MM.1S (cell line): ENCODE data around the gene RTP5.
A peak's percentile ranks its signal among the peaks of the same experiment; 100 is the strongest.

ENCODE experiments used
- DNase-seq: peaks from one replicate; pipeline ENCODE4 v3.0.0-alpha.2; 2015
- H2AFZ ChIP-seq: fragments of 300-600 bp; sonication (generic); 2 replicates; pipeline ENCODE4 v1.6.0; 2016; ENCODE audit warnings: antibody characterized with exemption, low read length
- H3F3A ChIP-seq: fragments of 300-600 bp; sonication (generic); 2 replicates; pipeline ENCODE4 v1.6.1; 2016; ENCODE audit warnings: mild to moderate bottlenecking, antibody characterized with exemption, low read length, moderate library complexity, mixed read lengths; ENCODE audit not compliant: insufficient read depth
- H3K27ac ChIP-seq: fragments of 300-600 bp; sonication (generic); 2 replicates; pipeline ENCODE4 v1.5.1; 2016; ENCODE audit warnings: mild to moderate bottlenecking, low read length
- H3K27me3 ChIP-seq: fragments of 300-600 bp; sonication (generic); replicated peaks from 2 replicates; pipeline ENCODE4 v1.6.0; 2016; ENCODE audit warnings: low read length; ENCODE audit not compliant: insufficient read depth
- H3K36me3 ChIP-seq: fragments of 300-600 bp; sonication (generic); replicated peaks from 2 replicates; pipeline ENCODE4 v1.6.1; 2016; ENCODE audit warnings: mild to moderate bottlenecking, low read length, mixed read lengths; ENCODE audit not compliant: insufficient read depth
- H3K4me1 ChIP-seq: fragments of 300-600 bp; sonication (generic); 2 replicates; pipeline ENCODE4 v1.6.1; 2016; ENCODE audit warnings: low read length, mixed read lengths
- H3K4me2 ChIP-seq: fragments of 300-600 bp; sonication (generic); 2 replicates; pipeline ENCODE4 v1.6.0; 2016; ENCODE audit warnings: low read depth, low read length
- H3K4me3 ChIP-seq: fragments of 300-600 bp; sonication (generic); 2 replicates; pipeline ENCODE4 v1.5.1; 2016; ENCODE audit warnings: low read length, mixed read lengths
- H3K79me2 ChIP-seq: fragments of 300-600 bp; sonication (generic); 2 replicates; pipeline ENCODE4 v1.6.1; 2016; ENCODE audit warnings: mixed run types, low read length, mixed read lengths
- H3K9ac ChIP-seq: fragments of 300-600 bp; sonication (generic); 2 replicates; pipeline ENCODE4 v1.6.1; 2016; ENCODE audit warnings: low read length, mixed read lengths
- H3K9me2 ChIP-seq: fragments of 300-600 bp; sonication (generic); replicated peaks from 2 replicates; pipeline ENCODE4 v1.6.1; 2016; ENCODE audit warnings: mild to moderate bottlenecking, low read length, mixed read lengths; ENCODE audit not compliant: insufficient read depth
- H3K9me3 ChIP-seq: fragments of 300-600 bp; sonication (generic); replicated peaks from 2 replicates; pipeline ENCODE4 v1.6.1; 2016; ENCODE audit warnings: mild to moderate bottlenecking, low read length, mixed read lengths; ENCODE audit not compliant: insufficient read depth
- H4K20me1 ChIP-seq: fragments of 300-600 bp; sonication (generic); 2 replicates; pipeline ENCODE4 v1.6.1; 2016; ENCODE audit warnings: mild to moderate bottlenecking, low read length, moderate library complexity, mixed read lengths; ENCODE audit not compliant: insufficient read depth
- CTCF ChIP-seq: fragments of 300-600 bp; sonication (generic); IDR thresholded peaks from 2 replicates; pipeline ENCODE4 v1.5.1; 2016; ENCODE audit warnings: antibody characterized with exemption, low read length, mixed read lengths
- EZH2 ChIP-seq: fragments of 300-600 bp; sonication (generic); optimal IDR thresholded peaks from 2 replicates; pipeline ENCODE3; 2017; ENCODE audit warnings: low read depth, mild to moderate bottlenecking, antibody characterized with exemption, low read length, mixed read lengths
- EZH2phosphoT487 ChIP-seq: fragments of 300-600 bp; sonication (generic); IDR thresholded peaks from 2 replicates; pipeline ENCODE4 v1.6.1; 2018; ENCODE audit warnings: antibody characterized with exemption, low read length

The RTP5 gene

GRCh38 chr2:241862093-241862492 is 7.4 kb upstream of the RTP5 start:
- H3K9ac ChIP-seq = no peak overlapping the region
- H3K9me2 ChIP-seq = no peaks in the 10 kb centered on the region
- H3K4me3 ChIP-seq = no peak overlapping the region
- no peaks in the 10 kb centered on the region for H3K9me3 ChIP-seq
- H3K79me2 ChIP-seq = peaks cover 16% of the 10 kb centered on the region
- peaks cover 30% of the 10 kb centered on the region for H3K27me3 ChIP-seq
- no peak overlapping the region for H2AFZ ChIP-seq
- peaks cover 17% of the 10 kb centered on the region for H3F3A ChIP-seq
- H3K4me1 ChIP-seq = peaks cover 20% of the 10 kb centered on the region
- no peak overlapping the region for H3K27ac ChIP-seq
- TF ChIP-seq EZH2 (no peak), EZH2phosphoT487 (no peak), CTCF (no peak)
- no peak overlapping the region for H3K4me2 ChIP-seq
- H4K20me1 ChIP-seq = no peaks in the 10 kb centered on the region
- no peak for DNase-seq
- no peaks in the 10 kb centered on the region for H3K36me3 ChIP-seq

GRCh38 chr2:241862775-241863535 is 6.6 kb upstream of the RTP5 start:
- Histone ChIP-seq H3K9me3 (no peaks in the 10 kb centered on the region), H3K79me2 (peaks cover 10% of the 10 kb centered on the region), H3K4me2 (peak overlapping the region; percentile 32; the same call in 1 of the 2 replicates), H4K20me1 (no peaks in the 10 kb centered on the region), H3K4me3 (no peak overlapping the region), H3K27me3 (peaks cover 38% of the 10 kb centered on the region), H3F3A (peaks cover 17% of the 10 kb centered on the region), H3K9me2 (no peaks in the 10 kb centered on the region), H2AFZ (no peak overlapping the region), H3K4me1 (peaks cover 20% of the 10 kb centered on the region), H3K27ac (no peak overlapping the region), H3K9ac (no peak overlapping the region), H3K36me3 (no peaks in the 10 kb centered on the region)
- no peak for DNase-seq
- no peak for TF ChIP-seq EZH2phosphoT487
- TF ChIP-seq EZH2 = no peak
- no peak for TF ChIP-seq CTCF

- Histone ChIP-seq H3K4me3 (no peak overlapping the region), H3K27ac (no peak overlapping the region), H4K20me1 (no peaks in the 10 kb centered on the region), H3K36me3 (no peaks in the 10 kb centered on the region), H3K4me1 (peaks cover 20% of the 10 kb centered on the region), H3K9me3 (no peaks in the 10 kb centered on the region), H3K27me3 (peaks cover 44% of the 10 kb centered on the region), H3F3A (peaks cover 17% of the 10 kb centered on the region), H3K4me2 (peak overlapping the region; percentile 32; the same call in 1 of the 2 replicates), H3K9me2 (no peaks in the 10 kb centered on the region), H2AFZ (no peak overlapping the region), H3K9ac (no peak overlapping the region), H3K79me2 (peaks cover 4% of the 10 kb centered on the region; the same call in 1 of the 2 replicates)
- no peak for DNase-seq
- TF ChIP-seq EZH2phosphoT487 = no peak
- TF ChIP-seq EZH2 = no peak
- no peak for TF ChIP-seq CTCF
Measured at GRCh38 chr2:241863536-241863954, 6.0 kb upstream of the RTP5 start.
